ENCODE data around the gene FSTL3. TPM values are rescaled to one million over a fixed set of nuclear protein-coding genes. Genes with fewer than 3 reads are reported as not detected.

The FSTL3 gene
- total RNA-seq, 3 donors from 2014 or later (not counting 1 experiment from before 2014, with no cell fraction given) = 1.5 to 1.9 (median 1.5) TPM

- Histone ChIP-seq H3K4me1 (ENCODE audit: control insufficient read depth, insufficient read depth, low read length) (peaks cover 50% of the 10 kb centered on the region), H3K27me3 (ENCODE audit: control insufficient read depth, insufficient read depth, low read length) (no peaks in the 10 kb centered on the region), H3K27ac (ENCODE audit: low read length) (no peak overlapping the region), H3K36me3 (ENCODE audit: control insufficient read depth, insufficient read depth, low read length) (peaks cover 71% of the 10 kb centered on the region), H3K9me3 (ENCODE audit: control insufficient read depth, insufficient read depth, low read length) (no peaks in the 10 kb centered on the region), H3K4me3 (ENCODE audit: low read length) (no peak overlapping the region)
- H3K9me3 Mint-ChIP-seq = no peaks in the 10 kb centered on the region
- DNase-seq (no peak), ATAC-seq (no peak)
- H3K36me3 Mint-ChIP-seq = no peaks in the 10 kb centered on the region
- peaks cover 21 to 22% of the 10 kb centered on the region in 2 donors for H3K4me1 Mint-ChIP-seq
- intact Hi-C loops (cut with micrococcal nuclease) = no loop called here
- H3K27ac Mint-ChIP-seq = no peak overlapping the region
- no peak overlapping the region for H3K4me3 Mint-ChIP-seq
- no peaks in the 10 kb centered on the region for H3K27me3 Mint-ChIP-seq (ENCODE audit: low read depth in 2 of 2)
- WGBS (ENCODE audit: insufficient coverage) = 89% methylated on average over 24 of the region's 24 CpGs
- TF ChIP-seq CTCF (IDR thresholded peaks at IDR 0.05) = no peak
Observed at GRCh38 chr19:651991-652390, 24.2 kb upstream of the FSTL3 start.

DNA sequence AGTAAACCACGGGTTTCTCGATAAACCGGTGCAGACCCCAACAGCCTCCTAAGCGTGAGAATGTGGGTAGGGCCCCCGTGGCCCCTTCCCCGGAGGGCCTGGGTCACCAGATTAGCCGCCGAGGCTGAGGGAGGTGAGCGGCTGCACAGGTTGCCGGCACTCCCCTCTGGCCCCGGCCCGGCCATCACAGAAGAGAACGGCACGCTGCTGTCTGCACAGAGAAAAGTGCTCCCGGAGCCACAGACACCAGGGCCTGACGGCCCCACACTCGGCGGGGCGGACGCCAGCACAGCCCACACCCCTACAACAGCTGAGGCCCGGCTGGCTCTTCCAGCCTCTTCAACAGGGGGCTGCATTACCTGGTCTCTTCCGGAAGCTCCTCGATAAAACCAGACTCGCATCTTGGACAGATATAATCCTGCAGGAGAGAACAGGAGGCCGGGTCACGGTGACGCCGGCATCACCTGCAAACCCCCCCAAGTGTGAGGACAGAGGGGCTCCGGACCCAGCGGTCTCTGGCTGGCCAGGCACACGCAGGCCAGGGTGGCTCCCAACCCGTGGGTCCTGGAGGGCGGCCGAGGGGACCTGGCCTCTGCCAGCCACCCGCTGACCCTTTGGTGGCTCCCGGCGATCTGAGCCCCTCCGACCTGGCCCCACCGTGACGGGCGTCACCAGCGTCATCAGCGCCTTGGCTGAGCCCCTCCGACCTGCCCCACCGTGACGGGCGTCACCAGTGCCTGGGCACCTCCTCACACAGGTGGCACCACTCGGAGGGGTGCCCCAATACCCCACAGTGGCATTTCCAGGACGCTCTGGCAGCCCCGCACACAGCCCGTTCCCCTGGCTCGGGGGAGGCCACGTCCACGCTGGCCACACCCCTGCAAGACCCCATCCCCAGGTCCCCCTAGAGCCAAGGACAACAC is 23.5 kb upstream of the FSTL3 start:
- no peak overlapping the region for H3K4me3 Mint-ChIP-seq

DNA sequence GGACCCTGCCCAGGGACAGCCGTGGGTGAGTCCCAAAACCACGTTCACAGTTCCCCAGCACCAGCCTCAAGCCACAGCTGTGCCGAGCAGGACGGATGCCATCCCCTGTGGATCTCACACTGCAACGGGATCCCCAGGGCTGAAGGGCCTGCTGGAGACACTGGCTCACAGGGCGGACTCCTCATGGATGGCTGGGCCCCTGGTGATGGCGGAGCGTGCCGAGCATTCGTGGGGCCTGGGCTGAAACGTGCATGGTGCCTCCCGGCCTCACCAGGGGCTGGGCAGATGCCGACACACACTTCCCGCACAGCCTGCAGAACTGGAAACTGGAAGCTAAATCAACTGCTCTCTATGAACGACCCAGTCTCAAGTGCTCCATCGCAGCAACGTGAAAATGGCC is 22.8 kb upstream of the FSTL3 start:
- no peaks in the 10 kb centered on the region for H3K36me3 Mint-ChIP-seq
- no peaks in the 10 kb centered on the region for H3K27me3 Mint-ChIP-seq (ENCODE audit: low read depth in 2 of 2)
- WGBS (ENCODE audit: insufficient coverage) = 92% methylated on average over 17 of the region's 17 CpGs

More for the DNA sequence above, 23.5 kb upstream of the FSTL3 start:
- Mint-ChIP-seq H3K27me3 (ENCODE audit: low read depth in 2 of 2) (no peaks in the 10 kb centered on the region), H3K4me1 (peaks cover 21 to 29% of the 10 kb centered on the region in 2 donors), H3K9me3 (no peaks in the 10 kb centered on the region), H3K36me3 (no peaks in the 10 kb centered on the region), H3K27ac (peak overlapping the region in 1 of 2 donors; percentile 16)
- Histone ChIP-seq H3K36me3 (ENCODE audit: control insufficient read depth, insufficient read depth, low read length) (peaks cover 70% of the 10 kb centered on the region), H3K4me3 (ENCODE audit: low read length) (no peak overlapping the region), H3K27ac (ENCODE audit: low read length) (no peak overlapping the region), H3K4me1 (ENCODE audit: control insufficient read depth, insufficient read depth, low read length) (peaks cover 58% of the 10 kb centered on the region), H3K9me3 (ENCODE audit: control insufficient read depth, insufficient read depth, low read length) (no peaks in the 10 kb centered on the region), H3K27me3 (ENCODE audit: control insufficient read depth, insufficient read depth, low read length) (no peaks in the 10 kb centered on the region)
- intact Hi-C loops (cut with micrococcal nuclease) = no loop called here
- no peak for TF ChIP-seq CTCF (IDR thresholded peaks at IDR 0.05)
- DNase-seq (no peak), ATAC-seq (no peak)
- WGBS (ENCODE audit: insufficient coverage) = 92% methylated on average over 54 of the region's 54 CpGs

More for the DNA sequence above, 22.8 kb upstream of the FSTL3 start:
- Histone ChIP-seq H3K4me3 (ENCODE audit: low read length) (no peak overlapping the region), H3K27me3 (ENCODE audit: control insufficient read depth, insufficient read depth, low read length) (no peaks in the 10 kb centered on the region), H3K9me3 (ENCODE audit: control insufficient read depth, insufficient read depth, low read length) (no peaks in the 10 kb centered on the region), H3K4me1 (ENCODE audit: control insufficient read depth, insufficient read depth, low read length) (peaks cover 65% of the 10 kb centered on the region), H3K36me3 (ENCODE audit: control insufficient read depth, insufficient read depth, low read length) (peaks cover 68% of the 10 kb centered on the region), H3K27ac (ENCODE audit: low read length) (no peak overlapping the region)
- ATAC-seq = no peak
- Mint-ChIP-seq H3K4me3 (no peak overlapping the region), H3K4me1 (peaks cover 22 to 32% of the 10 kb centered on the region in 2 donors), H3K27ac (peak overlapping the region in 1 of 2 donors; percentile 16), H3K9me3 (no peaks in the 10 kb centered on the region)
- no peak for TF ChIP-seq CTCF (IDR thresholded peaks at IDR 0.05)
- intact Hi-C loops (cut with micrococcal nuclease) = no loop called here
- no peak for DNase-seq

Measured in natural killer cell (primary cell).